CD4-positive, alpha-beta T cell treated with Interleukin-17A for 1 hour (primary cell): ENCODE measurements around the gene FBN1.

Experiments used
- DNase-seq: peaks from one replicate; pipeline ENCODE4 v3.0.0-alpha.2; 2020

Gene FBN1

DNA sequence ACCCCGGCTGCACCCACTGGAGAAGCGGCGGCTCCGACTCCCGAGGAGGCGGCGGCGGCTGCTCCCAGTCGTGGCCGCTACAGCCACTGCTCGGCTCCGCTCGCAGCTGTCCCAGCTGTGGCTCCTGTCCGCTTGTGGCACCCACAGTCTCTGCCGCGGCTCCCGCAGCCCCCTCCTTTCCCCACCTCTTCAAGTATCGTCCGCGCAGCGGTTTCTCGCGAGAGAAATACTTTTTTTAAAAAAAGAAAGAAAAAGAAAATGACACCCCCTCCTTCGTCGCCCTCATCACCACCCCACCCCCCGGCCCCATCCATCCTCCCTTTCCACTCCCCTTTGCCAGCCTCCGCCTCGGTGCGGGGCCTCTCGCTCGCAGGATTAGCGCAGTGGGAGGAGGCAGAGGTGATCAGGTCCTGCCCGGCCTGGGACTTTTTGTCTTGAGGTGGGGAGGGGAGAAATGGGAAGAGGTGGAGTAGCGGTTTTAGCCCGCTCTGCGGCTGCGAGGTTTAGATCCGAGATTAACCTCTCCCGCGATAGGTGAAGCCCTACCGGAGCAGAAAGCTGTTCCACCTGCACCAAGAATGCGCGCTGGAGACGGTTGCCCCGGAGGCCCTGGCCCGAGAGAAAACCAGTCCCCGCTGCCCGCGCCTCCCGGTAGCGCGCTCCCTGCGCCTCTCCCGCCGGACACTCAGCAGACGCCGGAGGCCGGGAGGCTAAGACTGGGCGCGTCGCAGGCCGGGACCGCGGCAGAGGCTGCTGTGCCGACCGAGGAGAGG is at the start of gene FBN1:
Gene FBN1, minus strand, starts transcription at position 152 of the 773 bp plus-strand sequence. CDS start 940 bp downstream, outside the sequence.
- no peak for DNase-seq

DNA sequence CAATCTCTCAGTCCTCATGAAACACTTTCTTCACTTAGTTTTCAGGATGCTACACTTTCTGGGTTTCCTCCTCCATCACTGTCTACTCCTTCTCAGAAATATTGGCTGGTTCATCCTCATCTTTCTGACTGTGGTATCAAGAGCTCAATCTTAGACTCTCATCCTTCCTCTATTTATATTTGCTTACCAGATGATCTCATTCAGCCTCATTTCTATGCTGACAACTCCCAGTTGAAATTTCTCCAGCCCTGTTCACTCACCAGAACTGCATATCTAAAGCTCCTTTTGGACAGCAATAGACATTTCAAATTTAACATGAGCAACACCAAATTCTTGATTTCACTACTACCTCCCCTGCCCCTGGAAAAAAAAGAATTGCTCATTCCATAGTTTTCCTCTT is 48.0 kb upstream of the FBN1 start:
- DNase-seq = no peak

DNA sequence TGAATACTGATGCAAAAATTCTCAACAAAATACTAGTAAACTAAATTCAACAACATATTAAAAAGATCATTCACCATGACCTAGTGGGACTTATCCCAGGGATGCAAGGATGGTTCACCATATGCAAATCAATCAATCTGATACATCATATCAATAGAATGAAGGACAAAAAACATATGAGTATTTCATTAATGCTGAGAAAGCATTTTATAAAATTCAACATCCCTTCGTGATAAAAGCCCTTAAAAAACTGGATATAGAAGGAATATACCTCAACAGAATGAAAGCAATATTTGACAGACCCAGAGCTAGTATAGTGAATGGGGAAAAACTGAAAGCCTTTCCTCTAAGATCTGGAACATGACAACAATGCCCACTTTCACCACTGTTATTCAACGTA is 43.0 kb upstream of the FBN1 start:
- no peak for DNase-seq

DNA sequence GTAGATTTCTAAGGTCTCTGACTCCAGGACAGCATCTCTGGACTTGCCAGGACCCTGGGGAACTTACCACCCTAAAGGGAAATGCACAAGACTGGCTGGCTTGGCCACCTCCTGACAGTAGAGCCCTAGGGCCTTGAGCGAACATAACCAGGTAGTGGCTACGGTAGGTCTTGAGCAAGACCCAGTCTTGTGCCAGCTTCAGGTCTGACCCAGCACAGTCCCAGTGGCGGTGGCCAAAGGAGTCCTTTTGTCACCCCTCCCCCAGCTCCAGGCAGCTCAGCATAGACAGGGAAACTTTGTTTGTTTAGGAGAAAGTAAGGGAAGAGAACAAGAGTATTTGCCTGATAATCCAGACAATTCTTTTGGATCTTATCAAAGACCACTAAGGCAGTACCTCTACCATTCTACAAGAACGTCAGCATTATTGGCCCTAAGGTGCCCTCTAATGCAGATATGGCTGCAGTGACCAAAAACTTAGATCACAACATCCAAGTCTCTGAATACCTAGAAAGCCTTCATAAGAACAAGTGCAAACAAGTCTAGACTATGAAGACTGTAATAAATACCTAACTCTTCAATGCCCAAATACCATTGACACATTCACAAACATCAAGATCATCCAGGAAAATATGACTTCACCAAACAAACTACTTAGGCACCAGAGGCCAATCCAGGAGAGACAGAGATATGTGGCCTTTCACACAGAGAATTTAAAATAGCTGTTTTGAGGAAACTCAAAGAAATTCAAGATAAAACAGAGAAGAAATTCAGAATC is 38.7 kb upstream of the FBN1 start:
- DNase-seq = no peak

DNA sequence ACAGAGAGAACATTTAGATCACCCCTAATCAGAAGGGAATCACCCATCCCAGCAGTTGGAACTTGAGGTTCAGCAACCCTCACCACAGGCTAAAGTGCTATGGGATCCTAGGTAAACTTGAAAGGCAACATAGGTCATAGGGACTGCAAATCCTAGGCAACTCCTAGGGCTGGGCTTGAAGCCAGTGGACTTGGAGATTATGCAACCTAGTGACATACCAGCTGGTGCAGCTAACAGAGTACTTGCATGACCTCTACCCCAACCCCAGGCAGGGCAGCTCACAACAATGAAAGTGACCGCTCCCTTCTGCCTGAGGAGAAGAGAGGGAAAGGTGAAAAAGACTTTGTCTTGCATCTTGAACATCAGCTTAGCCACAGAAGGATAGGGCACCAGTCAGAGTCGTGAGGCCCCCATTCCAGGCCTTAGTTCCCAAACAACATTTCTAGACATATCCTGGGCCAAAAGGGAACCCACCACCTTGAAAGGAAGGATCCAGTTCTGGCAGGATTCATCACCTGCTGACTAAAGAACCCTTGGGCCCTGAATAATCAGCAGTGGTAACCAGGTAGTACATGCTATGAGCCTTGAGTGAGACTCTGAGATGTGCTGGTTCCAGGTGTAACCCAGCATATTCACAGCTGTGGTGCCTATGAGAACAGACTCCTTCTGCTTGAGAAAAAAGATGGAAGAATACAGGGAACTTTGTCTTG is 37.6 kb upstream of the FBN1 start:
- DNase-seq = no peak

DNA sequence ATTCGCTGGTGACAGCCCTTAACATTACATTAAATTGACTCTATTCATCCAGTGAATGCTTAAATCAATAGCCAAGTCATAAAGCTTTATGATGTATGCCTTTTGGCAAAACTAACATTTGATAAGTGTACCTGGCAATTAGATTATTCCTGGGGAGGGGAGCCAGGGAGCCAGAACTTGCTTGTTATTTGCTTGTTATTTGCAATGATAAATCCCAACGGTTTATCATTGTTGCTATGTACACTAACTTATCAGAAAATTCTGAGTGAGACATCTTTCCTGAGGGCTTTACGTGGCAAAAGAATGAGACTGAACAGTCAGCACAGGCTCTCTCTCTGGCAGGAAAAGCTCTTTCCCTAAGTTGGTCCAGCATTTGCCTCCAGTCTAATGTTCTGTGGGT is 35.8 kb upstream of the FBN1 start:
- DNase-seq = no peak

DNA sequence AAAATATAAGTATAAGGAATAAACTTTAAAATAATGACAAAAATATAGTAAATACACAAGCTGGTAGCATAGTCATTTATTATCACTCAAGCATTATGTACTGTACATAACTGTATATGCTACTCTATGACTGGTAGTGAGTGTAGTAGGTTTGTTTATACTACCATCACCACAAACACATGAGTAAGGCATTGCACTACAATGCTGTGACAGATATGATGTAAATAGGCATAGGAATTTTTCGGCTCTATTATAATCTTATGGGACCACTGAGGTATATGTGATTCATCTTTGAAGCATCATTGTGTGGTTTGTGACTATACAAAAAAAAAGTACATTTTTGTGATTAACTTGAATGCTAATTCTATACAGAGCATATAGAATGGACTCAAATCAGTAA is 35.3 kb upstream of the FBN1 start:
- no peak for DNase-seq

DNA sequence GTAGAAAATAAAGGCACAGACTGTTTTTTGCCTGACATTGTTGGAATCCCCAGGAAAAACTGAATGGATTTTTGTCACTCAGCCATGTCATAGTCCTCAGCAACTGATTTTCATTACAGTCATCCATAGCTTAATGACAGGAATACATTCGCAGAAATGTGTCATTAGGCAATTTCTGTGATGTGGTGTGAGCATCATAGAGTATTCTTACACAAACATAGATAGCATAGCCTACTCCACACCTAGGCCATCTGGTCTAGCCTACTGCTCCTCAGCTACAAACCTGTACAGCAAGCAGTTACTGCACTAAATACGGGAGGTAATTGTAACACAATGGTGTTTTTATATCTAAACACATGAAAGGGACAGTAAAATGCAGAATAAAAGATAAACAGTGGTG is 34.4 kb upstream of the FBN1 start:
- DNase-seq = no peak

DNA sequence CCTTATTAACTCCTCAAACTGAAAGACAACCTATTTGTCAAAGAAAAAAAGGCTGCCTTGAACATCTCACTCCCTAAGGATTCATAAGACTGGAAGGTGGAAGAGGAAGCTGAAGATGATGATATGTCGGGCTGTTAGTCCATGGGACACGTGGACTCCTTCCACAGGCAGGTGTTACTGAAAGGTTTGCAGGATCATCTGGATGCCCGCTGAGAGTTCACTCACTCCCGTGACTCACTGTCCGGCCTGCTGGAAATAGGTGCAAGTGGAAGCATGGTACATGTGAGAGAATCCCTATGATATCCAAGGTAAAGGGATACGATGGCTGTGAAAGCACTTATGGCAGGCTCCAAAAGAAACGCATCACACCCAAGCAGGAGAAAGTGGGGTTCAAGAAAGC is 33.3 kb upstream of the FBN1 start:
- no peak for DNase-seq

DNA sequence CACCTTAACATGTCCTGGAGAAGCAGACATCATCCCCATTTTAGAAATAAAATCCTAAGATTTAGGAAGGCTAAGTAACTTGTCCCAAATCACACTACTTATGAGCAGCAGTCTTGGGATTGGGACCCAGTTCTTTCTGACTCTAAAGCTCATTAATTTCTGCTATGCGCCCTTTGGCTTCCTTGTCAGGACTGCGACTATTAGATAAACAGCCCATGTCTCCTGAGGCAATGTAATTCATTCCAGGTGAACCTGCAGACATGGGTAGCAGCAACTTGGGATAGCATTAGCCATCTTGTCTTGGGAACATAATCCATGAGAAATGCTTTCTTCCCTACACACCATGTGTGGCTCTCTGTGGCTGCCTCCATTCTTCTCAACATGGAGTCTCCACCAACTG is 32.3 kb upstream of the FBN1 start:
- no peak for DNase-seq

DNA sequence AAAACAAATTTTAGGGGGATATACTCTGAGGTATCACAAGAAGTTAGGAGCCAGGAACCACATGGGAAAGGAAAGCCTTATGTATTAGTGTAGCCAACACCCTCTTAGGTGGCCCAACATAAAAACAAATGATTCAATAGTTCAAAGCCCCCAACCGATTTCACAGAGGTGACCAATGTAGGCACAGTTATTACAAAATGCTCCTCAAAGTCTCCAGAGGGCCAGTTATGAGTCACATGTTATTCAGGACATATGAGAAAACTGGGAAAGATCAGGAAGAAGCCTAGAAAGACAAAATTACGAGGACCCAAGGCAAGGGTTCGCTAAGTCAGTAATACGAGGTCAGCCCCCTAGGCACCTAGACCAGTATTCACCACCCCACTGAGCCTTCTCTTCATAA is 29.9 kb upstream of the FBN1 start:
- DNase-seq = no peak

DNA sequence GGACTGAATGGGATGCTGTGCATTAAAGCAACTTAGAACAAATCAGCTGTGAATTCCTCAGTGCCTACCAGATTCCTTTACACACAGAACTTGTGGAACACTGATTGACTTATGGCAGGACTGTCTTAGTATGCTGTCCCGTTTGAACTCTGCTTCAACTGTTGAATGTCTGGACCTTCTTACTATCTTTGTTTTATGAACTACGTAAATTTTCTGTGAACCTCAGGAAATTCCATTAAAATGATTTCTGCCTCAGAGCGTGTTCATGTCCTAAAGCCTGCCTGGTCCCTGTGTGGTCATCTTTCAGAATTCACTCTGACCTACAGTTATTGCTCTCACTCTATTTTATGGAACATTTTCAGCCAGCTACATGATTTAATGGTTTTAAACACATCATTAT is 29.4 kb upstream of the FBN1 start:
- DNase-seq = no peak

DNA sequence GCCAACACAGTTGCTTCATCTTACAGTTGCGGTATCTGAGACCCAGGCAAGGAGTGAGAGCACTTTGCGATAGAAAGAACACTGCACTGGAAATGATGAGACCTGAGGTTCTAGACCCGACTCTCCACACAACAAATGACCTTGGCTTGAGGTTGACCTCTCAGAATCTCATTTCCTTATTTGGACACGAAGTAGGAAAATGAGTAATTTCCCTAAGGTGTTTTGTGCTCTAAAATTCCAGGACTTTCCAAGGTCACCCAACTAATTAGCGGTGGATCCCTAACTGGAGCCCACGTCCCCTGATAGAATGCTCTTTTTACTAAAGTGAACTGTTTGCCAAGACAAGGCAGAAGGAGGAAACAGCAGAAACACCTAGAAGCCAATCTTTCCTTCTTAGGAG is 26.7 kb upstream of the FBN1 start:
- DNase-seq = no peak

DNA sequence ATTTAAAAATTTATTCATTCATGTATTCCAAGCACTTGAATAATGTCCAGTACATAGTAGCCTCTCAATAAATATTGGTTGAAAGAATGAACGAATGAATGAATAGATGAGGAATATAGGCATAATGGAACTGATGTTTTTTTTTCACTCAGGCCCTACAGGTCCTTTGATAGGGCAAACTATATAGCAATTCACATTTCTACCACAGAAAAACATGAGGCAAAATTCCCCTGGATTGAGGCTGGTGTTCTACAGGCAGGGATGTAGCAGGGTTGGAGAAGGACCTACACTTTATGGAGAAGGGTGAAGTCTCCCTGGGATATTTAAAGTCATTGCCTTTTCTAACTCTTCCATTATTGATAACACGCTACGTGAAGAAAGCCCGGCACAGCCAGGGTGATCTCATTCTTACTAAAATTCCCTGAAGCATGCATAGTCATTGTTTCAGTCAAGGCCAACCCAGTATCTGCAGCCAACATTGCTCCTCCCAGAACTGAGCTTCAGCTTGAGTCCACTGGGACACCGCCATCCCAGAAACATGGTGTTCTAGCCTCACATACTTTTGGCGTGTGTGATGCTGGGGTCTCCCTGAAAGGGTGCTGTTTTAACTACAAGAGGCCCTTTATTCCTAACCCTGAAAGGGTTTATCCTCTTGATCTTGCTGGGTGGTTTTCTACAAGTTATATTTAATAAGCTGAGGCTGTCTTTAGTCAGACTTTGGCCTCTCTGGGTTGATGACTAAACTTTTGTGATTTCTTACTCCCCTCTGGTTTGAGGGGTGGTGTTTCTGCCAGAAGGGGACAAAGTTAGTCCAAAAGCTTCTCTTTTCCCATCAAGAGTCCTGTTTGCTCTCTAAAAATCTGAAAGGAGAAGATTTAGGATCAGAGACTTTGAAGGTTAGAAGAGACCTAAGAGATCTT is 25.9 kb upstream of the FBN1 start:
- DNase-seq = no peak

DNA sequence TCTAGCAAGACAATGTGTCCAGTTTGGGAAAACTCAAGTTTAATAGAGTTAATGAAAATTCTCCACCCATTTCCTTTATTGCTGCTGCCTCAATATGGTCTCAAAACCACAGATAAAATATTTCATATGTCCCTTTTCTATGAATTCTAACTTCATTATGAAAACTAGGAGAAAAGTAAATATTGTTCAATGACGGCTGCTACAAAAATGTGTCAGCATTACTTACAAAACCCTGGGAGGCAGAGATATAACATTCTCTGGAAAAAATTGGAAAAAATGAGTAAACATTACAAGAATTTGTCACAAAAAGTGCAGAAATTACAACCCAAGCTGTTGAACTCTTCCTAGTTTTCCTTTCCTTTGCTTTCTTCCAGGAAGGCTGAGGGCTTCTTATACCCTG is 22.2 kb upstream of the FBN1 start:
- no peak for DNase-seq

DNA sequence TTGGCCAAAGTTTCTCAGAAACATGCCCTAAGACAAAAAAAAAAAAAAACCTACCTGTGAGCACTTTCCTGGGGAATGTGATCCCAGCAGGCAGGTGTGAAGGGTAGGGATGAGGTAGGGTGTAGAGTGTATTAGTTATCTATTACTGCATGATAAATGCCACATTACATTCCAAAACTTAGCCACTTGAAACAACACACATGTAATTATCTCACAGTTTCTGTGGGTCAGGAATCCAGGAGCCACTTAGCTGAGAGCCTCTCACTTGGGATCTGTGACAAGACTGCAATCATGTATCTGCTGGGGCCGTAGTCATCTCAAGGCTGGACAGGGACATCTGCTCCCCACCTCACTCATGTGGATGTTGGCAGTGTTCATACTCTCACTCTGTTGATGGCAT is 18.9 kb upstream of the FBN1 start:
- no peak for DNase-seq

DNA sequence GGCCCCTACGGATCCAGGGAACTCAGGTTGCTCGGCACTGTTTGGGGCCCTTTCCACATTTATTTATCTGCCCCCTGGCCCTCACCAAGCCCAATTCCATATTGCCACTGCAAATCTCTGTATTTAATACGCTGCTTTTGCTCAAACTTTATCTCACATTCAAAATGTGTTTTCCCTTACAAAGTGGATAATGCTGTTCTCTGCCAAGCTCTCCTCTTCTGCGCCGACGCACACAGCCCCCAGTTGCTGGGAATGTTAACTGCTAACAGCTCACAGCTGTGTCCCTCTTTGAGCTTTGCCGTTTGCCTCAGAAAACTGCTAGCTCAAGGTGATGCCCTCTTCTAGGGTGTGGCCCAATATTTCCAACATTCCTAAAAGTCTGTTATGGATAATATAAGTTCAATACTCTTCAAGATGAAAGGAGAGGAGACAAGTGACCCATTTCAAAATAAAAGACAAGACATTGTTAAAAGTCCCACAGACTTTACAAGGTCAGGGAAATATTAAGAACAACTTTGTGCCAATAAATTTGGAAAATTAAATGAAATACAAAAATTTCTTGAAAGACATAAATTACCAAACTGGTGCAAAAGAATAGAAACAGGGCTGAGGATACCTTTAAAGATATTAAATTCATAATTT is 12.6 kb upstream of the FBN1 start:
- no peak for DNase-seq

DNA sequence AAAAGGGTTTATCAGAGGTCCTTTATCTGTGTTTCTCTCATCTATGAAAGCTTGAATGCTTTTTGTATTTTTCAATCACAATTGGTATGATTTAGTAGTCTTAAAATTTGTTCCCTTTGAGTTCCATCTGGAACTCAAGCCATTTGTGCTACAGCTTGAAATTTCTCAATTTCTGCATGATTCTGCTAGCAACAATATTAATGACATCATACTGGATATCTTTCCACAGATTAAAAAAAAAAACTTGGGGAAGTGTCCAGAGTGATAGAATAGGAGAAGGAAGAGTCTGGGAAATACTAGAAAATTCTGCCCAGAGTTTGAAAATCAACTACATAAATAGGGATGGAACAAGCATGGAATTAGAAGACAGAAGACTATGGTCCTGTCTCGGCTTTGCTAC is 9.3 kb upstream of the FBN1 start:
- DNase-seq = no peak

DNA sequence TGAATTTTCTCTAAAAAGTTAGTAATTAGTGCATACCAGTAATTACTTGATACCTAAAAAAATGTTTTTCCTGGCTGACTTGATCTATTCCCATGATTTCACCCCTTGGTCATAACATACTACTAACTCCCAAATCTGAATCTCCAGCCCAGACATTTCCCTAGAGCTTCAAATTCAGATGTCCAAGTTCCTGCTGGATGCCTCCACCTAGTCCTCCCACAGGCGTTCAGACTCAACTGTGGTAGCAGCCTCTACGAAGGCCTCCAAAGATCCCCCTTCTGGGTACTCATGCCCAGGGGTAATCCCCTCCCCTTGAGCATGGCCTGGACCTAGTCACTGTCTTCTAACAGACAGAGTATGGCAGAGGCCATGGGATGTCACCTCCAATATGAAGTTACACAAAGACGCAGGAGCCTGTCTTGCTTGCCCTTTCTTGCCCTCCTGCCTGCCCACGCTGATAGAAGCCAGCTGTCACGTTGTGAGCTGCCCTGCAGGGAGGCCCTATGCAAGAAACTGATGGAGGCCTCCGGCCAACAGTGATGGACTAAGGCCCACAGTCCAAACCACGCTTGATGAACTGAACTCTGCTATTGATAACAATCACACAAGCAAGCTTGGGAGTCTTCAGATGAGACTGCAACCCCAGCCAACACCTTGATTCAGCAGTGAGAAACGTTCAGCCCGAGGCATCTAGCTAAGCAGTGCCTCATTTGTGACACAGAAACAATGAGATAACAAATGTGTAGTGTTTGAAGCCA is 8.6 kb upstream of the FBN1 start:
- no peak for DNase-seq

DNA sequence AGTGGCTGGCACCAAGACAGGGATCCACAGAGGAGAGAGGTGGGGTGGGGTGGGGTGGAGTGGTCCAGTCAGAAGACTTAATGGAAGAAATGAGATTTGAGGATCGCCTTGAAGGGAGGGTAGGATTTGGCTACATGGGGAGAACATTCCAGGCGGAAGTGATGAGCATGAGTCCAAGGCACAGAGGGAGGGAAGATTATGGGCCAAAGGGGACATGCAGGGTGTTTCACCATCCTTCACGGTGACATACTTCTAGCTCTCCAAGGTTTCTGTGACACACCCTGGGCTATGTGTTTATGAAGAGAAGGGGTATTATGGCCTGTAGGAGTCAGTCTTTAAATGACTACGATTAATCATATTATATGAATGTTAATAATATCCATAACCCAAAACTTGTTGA is 7.7 kb upstream of the FBN1 start:
- DNase-seq = no peak

DNA sequence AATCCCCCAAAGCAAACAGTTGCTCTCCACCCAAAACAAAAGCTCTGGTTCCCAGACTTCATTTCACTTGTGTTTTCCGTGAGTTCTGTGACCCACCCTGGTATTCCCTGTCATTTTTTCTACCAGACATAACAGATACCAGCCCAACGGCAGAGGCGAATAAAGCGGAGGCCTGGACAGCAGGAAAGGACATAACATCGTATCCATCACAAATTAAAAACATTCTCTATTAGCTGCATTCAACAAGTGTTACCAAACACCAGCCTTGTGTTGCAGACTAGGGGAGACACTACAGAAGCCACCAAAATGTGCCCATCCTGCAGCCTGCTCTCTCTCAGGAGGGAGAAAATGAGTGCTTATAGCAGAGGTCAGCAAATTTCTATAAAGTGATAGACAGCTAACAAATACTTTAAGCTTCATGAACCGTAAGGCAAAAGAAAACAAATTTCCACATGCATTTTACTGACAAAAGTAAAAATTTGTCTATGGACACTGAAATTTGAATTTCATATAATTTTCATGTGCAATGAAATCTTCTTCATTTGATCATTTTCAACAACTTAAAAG is 7.1 kb upstream of the FBN1 start:
- DNase-seq = no peak
